Stimulated activated CD4-positive, alpha-beta T cell treated with anti-CD3 and anti-CD28 coated beads, Interleukin-15, amount 100 ng/mL, for 1 hour (primary cell): ENCODE results near the gene CTXN1.
A peak's percentile ranks its signal among the peaks of the same experiment; 100 is the strongest.

ENCODE experiments used
- DNase-seq, 2 donors: peaks; one replicate each; pipeline ENCODE4 v3.0.0-alpha.2; 2020; ENCODE audit warnings: low read depth in 1 of 2, low spot score in 1 of 2

The CTXN1 gene

GRCh38 chr19:7915250-7916102 is 10.5 kb downstream of the CTXN1 start:
- DNase-seq = no peak

GRCh38 chr19:7914598-7915045 is 11.3 kb downstream of the CTXN1 start, which contains the start of gene TGFBR3L:
Gene TGFBR3L (plus strand): TSS chr19:7914830.
- DNase-seq = no peak

GRCh38 chr19:7914099-7914498 is 11.8 kb downstream of the CTXN1 start:
- DNase-seq = no peak

- no peak for DNase-seq
Measured at GRCh38 chr19:7913652-7914051, 12.3 kb downstream of the CTXN1 start.

GRCh38 chr19:7912697-7913564 is 13.0 kb downstream of the CTXN1 start:
- no peak for DNase-seq

- DNase-seq = no peak
Measured at GRCh38 chr19:7912144-7912696, 13.7 kb downstream of the CTXN1 start.

- DNase-seq = no peak
Measured at GRCh38 chr19:7911508-7912143, 14.3 kb downstream of the CTXN1 start.

- no peak for DNase-seq
Measured at GRCh38 chr19:7910321-7911161, 15.4 kb downstream of the CTXN1 start.

GRCh38 chr19:7909471-7910067 is 16.4 kb downstream of the CTXN1 start:
- no peak for DNase-seq

GRCh38 chr19:7908742-7909461 is 17.0 kb downstream of the CTXN1 start:
- DNase-seq = no peak

- no peak for DNase-seq
Measured at GRCh38 chr19:7908078-7908699, 17.7 kb downstream of the CTXN1 start.

GRCh38 chr19:7907544-7907943 is 18.4 kb downstream of the CTXN1 start:
- DNase-seq = no peak

GRCh38 chr19:7907122-7907521 is 18.8 kb downstream of the CTXN1 start:
- no peak for DNase-seq

- DNase-seq = no peak
Measured at GRCh38 chr19:7905859-7906258, 20.1 kb downstream of the CTXN1 start.

GRCh38 chr19:7905268-7905667 is 20.7 kb downstream of the CTXN1 start:
- DNase-seq = no peak

GRCh38 chr19:7904074-7905020 is 21.6 kb downstream of the CTXN1 start:
- no peak for DNase-seq

GRCh38 chr19:7903244-7904073 is 22.5 kb downstream of the CTXN1 start, which contains the start of gene MAP2K7:
Gene MAP2K7 (plus strand): TSS chr19:7903877. CDS start chr19:7903945, 68 bp downstream.
- peak; percentile 100 for DNase-seq
